HG03045 (cell line): ENCODE results near the gene IQCK.

ENCODE experiments used
- ATAC-seq: cut with Tn5 transposase; IDR thresholded peaks from one replicate; pipeline ENCODE4 v1.9.1; 2021; ENCODE audit warnings: mild to moderate bottlenecking, moderate library complexity; ENCODE audit not compliant: unreplicated experiment

The IQCK gene

DNA sequence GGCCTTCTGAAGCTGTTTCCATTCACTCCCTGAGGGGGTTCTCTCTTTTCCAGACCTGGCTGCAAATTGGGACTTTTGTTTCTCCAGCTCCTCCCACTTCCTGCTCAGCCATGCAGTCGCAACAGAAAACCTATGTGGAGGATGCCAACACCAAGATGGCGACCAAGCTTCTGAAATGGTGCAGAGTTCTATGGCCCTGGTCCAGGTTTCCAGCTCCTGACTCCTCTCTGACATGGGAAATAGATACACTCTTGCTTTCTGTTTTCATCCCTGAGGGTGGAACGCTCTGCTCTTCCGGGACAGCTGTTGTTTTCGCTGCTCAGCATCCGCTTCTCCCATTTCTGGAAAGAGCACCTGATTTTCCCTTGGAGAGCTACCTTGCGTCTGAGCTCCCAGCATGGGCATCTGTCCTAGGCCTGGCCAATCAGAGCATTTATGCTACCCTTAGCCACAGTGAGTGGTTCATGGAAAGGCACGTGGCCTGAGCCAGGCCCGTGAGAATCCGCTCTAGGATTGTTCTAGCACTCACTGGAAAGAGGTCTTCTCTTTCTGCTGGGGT is 158.5 kb downstream of the IQCK start:
- ATAC-seq: no peak

- no peak for ATAC-seq
Measured at GRCh38 chr16:19878757-19879156, 160.7 kb downstream of the IQCK start.

DNA sequence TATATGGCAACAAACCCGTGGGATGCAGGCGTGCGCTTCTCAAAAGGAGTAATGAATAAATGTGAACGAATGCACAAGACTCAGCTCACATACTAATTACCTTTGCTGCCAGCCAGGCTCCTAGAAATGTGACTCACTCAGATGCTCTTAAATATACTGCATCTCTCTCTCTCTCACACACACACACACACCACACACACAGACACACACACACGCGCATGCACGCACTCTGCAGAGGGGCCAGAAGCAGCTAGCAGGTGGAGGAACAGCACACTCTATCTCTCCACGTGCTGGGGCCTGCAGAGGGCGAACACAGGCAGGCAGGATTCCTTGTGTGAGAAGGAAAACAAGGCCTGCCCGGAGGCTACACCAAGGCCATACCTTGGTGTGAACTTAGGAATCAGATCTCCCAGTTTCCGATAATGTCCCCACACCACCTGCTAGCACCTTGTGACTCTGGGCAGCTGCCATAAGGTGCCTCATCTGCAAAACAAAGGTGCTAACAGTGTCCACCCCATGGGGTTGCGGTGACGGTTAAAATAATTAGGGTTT is 161.2 kb downstream of the IQCK start:
- ATAC-seq: no peak

- no peak for ATAC-seq
Measured at GRCh38 chr16:19881028-19881427, 163.0 kb downstream of the IQCK start.

GRCh38 chr16:19881783-19882182 is 163.7 kb downstream of the IQCK start:
- no peak for ATAC-seq

DNA sequence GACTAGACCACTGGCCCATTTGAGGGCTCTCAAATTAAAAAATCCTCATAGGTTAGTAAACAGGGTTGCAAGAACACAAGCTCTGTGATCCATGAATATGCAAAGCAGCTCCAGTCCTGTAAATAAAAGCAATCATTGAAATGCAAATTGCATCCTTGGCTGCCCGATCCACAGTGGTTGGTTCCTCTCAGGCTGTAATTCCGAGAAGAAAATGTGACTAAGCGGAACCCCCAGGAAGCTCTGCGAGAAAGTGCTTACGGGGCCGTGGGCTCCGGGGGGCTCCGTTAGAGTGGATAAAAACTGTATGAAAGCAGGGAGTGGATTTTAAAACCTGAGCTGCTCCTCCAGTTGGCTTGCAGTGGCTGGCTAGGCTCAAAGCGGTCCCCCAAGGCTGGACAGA is 164.1 kb downstream of the IQCK start:
- no peak for ATAC-seq

- ATAC-seq: no peak
Measured at GRCh38 chr16:19882646-19883045, 164.6 kb downstream of the IQCK start.

DNA sequence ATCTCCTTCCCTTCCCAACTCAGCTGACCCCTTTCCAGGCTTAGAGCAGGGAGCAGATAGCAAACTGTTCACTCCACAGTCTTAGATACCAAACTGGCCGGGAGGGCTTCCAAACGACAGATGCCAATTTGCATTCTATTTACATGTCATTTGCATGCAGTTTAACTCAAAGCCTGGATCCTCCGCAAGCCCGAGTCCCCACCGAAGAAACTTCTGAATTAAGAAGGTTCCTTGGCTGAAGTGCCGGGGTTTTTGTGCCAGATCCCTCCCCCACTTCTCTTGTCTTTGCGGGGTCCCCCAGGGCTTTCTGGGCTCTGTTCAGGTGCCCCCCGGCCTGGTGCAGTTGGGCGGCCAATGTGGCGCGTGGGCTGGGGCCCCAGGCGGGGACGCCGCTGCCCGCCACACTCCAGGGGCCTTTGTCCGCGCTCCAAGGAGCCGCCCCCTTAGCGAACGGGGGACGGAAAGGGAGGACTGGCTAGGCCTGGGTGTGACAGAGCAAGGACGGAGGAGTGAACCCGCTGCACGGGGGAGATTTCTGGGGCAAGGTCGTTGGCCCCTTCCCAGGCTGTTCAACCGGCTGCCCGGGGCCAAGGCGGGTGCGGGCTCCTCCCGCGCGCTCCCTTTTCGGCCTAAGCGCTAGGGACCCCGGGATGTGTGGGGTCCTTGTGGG is 165.4 kb downstream of the IQCK start:
- ATAC-seq: no peak

DNA sequence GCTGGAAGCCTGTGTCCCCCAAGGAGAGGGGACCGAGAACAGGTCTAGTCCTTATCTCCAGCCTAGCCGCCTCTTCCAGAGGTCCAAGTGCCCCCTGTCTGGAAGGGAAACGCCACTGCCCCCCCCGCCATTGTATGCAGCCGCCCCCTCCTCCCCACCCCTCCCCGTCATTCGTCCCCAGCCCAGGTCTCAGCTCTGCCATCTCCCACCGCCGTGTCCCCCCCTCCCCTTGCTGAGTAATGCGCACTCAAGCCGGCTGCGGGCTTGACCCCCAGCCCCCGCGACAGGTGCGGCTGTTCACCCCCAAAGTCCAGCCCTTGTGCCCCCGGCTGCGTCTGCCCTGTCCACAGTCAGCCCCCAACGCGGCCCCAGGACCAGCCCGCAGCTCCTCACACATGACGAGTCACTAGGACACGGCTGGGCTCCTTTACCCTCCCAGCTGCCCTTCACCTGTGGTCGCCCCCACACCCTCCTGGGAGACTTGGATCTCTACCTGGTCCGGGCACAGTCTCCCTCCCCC is 166.0 kb downstream of the IQCK start:
- no peak for ATAC-seq

DNA sequence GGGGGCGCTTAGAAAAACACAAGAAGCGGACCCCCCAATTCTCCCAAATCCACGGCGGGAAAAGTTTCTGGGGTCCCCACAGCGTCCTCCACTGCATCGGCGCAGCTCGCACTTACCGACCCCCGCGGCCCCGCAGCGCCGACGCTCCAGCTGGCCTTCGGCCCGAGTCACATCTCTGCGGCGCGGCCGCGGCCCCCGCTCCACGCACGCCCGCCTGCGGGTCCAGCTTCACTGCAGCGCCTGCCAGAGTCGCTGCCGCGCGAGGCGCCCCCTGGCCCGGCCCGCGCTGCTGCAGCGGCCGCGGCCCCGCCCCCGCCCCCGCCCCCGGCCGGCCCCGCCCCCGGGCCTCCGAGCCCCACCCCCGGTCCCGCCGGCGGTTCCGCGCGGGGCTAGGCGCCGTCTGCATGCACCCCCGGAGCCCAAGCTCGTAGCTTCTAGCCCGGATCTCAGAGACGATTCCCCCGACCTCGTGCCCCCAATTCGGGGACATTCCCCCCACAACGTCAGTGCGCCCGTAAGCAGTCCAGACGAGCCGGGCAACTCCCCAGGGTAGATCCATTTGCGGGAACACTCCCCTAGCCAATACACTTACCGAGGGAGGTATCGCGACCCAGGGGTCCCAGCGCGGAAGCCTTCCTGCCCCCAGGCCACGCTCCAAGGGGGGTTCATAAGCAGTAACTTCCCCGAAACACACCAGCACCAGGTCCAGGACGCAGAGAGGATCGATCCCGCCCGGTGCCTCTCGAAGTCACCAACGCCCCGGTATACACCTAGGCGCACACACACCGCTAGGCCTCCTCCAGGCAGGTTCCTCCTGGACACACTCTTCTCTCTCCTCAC is 166.8 kb downstream of the IQCK start, which contains the start of gene GPRC5B:
GPRC5B (minus strand) TSS at position 238 of the 840 bp plus-strand sequence. CDS start 12,003 bp downstream, outside the sequence.
- no peak for ATAC-seq

DNA sequence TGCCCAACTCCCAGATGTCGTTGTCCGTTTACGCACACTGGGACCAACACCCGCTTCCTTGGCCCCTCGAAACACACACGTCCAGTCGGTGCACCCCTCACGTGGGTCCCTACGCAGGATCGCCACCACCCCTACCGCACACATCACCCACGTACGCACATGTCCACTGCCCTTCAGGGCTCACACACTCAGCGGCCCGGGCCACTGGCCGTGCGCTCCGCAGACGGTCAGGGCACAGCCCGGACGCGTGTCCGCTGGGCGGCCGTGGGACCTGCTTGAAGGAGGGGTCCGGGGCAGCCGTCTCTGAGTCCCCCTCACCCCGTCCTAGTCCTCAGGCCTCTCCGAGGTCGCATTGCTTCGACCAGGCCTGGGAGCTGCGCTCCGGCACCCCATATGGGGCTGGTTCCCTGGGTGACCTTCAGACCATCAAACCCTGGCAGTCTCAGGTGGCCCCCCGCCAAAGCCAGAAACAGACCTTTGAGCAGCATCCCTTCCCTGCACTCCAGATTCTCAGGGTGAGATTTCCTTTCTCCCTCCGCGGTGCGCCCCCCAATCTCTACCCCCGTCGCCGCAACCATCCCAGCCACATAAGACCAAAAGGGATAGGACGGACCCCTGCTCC is 167.5 kb downstream of the IQCK start:
- no peak for ATAC-seq

DNA sequence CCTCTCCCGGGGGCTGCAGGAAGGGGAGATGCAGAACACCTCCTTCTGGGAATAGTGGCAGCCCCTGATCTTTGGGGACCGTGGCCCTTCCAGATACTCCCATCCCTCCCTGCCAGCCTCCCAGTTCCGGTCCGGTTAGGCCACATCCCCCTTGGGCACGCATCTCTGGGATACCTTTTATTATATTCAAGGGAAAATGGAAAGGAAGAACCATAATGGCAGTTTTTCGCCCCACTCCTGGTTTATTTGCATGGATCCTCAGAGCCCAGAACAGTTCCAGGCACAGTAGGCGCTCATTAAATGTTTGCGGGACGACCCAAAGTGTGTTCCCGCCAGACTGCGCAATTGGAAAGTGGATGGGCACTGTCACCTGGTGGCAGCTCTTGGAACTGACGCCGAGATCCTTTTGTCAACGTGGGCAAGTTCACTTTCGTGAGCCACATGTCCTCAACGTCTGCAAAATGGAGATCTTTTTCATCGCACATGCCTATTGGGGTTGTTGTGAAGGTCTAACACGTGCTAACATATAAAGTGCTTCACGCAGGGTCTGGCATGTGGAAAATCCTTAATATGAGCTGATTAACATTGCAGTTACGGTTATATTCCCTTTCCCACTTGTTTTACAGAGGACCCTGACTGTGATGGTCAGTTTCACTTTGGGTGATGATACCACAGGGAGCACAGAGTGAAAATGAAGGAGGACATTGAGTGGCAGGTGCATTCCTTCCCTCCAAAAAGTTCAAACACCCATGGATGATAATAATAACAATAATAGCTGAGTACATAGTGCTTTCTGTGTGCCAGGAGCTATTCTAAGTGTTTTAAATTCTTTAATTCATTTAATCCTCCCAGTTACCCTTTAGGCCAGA is 168.2 kb downstream of the IQCK start:
- ATAC-seq: no peak

- ATAC-seq: no peak
Measured at GRCh38 chr16:19888834-19889233, 170.8 kb downstream of the IQCK start.

DNA sequence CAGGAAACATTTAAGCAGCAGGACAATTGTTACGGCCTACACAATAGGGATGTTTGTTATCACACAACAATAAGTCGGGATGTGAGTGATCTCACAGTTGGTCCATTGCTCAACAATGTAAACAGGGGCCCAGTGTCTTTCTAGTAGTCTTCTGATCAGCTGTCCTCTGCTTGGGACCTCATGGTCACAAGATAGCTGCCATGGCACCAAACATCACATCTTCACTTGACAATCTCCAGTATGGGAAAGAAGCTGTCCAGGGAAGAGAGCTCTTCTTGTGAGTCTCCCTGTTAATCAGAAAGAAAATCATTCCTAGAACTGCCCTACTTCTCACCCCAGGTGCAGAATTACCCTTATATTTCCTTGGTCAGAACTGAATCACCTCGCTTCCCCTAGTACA is 172.8 kb downstream of the IQCK start:
- ATAC-seq: no peak

- no peak for ATAC-seq
Measured at GRCh38 chr16:19892902-19893301, 174.8 kb downstream of the IQCK start.

DNA sequence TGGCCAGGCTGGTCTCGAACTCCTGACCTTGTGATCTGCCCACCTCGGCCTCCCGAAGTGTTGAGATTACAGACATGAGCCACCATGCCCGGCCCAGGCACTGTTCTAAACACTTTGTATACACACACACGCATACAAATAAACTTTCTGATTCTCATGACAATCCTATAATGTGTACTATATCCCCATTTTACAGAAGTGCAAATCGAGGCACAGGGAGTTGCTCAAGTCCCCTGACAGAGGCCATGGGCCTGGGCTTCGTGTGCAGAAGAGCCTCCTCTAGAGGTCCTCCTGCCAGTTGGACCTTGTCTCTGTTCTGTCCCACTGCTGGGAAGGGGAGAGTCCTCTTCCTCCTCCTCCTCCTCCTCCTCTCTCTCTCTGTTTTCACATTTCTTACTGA is 176.5 kb downstream of the IQCK start:
- ATAC-seq: no peak

- no peak for ATAC-seq
Measured at GRCh38 chr16:19896951-19897350, 178.9 kb downstream of the IQCK start.

GRCh38 chr16:19898166-19898565 is 180.1 kb downstream of the IQCK start:
- no peak for ATAC-seq

- ATAC-seq: no peak
Measured at GRCh38 chr16:19898924-19899604, 181.0 kb downstream of the IQCK start.

DNA sequence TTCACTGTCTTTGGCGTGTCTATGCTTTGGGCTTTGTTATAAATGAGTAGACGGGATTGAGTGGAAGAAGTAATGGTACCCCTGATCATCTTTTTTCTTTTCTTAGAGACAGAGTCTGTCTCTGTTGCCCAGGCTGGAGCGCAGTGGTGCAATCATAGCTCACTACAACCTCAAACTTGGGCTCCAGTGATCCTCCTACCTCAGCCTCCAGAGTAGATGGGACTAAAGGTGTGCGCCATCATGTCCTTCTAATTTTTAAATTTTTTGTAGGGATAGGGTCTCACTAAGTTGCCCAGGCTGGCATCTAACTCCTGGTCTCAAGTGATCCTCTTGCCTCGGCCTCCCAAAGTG is 181.5 kb downstream of the IQCK start:
- no peak for ATAC-seq
